Right lobe of liver (tissue), 4 donors: ENCODE results near the gene BRD1.

Experiments
- POLR2A ChIP-seq: fragments of 450-650 bp; IDR thresholded peaks from one replicate; pipeline ENCODE4 v1.6.1; 2017; ENCODE audit warnings: antibody characterized with exemption, mild to moderate bottlenecking
- TF ChIP-seq, protein P1 (sequence below), 4 donors: fragments of 200-600 bp in 3 of 4; fragments of 450-650 bp in 1 of 4; IDR thresholded peaks; one replicate each; pipeline versions ENCODE4 v1.5.1 to v1.8.0; 2016 to 2022; ENCODE audit warnings: antibody characterized with exemption in 4 of 4, mild to moderate bottlenecking in 2 of 4
- donor health status: DM: no; HTN: no; CAD: no.
- donor health status: DM: no; HTN: no; CAD: no.
- donor health status: DM: no; HTN: yes; CAD: no.

DNA sequence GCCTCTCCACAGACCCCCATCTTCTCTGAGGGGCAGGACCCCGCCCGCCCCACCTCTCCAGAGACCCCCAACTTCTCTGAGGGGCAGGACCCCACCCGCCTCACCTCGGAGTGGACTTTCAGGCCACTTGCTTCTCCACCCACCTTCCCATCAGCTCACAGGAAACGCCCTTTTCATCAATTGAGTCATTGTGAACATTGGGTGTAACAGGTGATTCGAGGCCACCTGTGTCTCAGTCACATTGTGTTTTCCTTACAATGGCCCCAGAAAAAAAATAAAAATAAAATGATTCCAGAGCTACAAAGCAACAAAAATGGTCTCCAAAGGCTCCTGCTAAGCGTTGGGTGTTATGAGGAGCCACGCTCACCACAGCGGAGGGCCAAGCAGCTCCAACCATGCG lies 36.0 kb downstream of the BRD1 start:
- TF ChIP-seq, protein P1, sequence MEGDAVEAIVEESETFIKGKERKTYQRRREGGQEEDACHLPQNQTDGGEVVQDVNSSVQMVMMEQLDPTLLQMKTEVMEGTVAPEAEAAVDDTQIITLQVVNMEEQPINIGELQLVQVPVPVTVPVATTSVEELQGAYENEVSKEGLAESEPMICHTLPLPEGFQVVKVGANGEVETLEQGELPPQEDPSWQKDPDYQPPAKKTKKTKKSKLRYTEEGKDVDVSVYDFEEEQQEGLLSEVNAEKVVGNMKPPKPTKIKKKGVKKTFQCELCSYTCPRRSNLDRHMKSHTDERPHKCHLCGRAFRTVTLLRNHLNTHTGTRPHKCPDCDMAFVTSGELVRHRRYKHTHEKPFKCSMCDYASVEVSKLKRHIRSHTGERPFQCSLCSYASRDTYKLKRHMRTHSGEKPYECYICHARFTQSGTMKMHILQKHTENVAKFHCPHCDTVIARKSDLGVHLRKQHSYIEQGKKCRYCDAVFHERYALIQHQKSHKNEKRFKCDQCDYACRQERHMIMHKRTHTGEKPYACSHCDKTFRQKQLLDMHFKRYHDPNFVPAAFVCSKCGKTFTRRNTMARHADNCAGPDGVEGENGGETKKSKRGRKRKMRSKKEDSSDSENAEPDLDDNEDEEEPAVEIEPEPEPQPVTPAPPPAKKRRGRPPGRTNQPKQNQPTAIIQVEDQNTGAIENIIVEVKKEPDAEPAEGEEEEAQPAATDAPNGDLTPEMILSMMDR (IDR thresholded peaks at IDR 0.05): no peak
- no peak for TF ChIP-seq POLR2A
